ENCODE measurements around the gene ASS1.

ASS1 gene

DNA sequence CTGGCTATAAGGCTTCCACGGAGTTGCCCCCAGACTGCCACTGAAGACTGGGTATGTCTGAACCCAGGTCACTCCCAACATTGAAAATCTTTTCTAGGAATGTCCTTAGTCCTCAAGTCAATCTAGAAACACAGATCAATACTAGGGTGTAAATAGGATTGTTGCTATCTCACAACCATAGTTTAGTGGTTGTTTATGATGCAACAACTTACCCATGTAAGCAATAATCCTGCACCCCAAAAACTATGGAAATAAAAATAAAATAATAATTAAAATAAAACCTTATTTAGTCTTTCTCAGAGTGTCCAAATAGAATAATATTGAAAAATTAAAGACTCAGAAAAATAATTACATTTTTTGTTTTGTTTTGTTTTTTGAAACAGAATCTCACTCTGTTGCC is 68.3 kb downstream of the ASS1 start:
- H3K4me3 ChIP-seq (ENCODE audit: low read length), result no peak overlapping the region
- H3K4me1 ChIP-seq (ENCODE audit: control insufficient read depth, insufficient read depth, low read length), result no peaks in the 10 kb centered on the region
- no peak overlapping the region for H3K27ac ChIP-seq (ENCODE audit: low read depth, low read length)
- peaks cover 4% of the 10 kb centered on the region for H3K27me3 ChIP-seq (ENCODE audit: control insufficient read depth, insufficient read depth, low read length)
- H3K9ac ChIP-seq (ENCODE audit: low read length), result no peak overlapping the region
- no peaks in the 10 kb centered on the region for H3K36me3 ChIP-seq (ENCODE audit: control insufficient read depth, insufficient read depth, low read length)

GRCh38 chr9:130518233-130518632 is 73.5 kb downstream of the ASS1 start:
- Histone ChIP-seq H3K36me3 (ENCODE audit: control insufficient read depth, insufficient read depth, low read length) (no peaks in the 10 kb centered on the region), H3K27me3 (ENCODE audit: control insufficient read depth, insufficient read depth, low read length) (peaks cover 4% of the 10 kb centered on the region), H3K9ac (ENCODE audit: low read length) (no peak overlapping the region), H3K27ac (ENCODE audit: low read depth, low read length) (no peak overlapping the region), H3K4me1 (ENCODE audit: control insufficient read depth, insufficient read depth, low read length) (no peaks in the 10 kb centered on the region), H3K4me3 (ENCODE audit: low read length) (no peak overlapping the region)

DNA sequence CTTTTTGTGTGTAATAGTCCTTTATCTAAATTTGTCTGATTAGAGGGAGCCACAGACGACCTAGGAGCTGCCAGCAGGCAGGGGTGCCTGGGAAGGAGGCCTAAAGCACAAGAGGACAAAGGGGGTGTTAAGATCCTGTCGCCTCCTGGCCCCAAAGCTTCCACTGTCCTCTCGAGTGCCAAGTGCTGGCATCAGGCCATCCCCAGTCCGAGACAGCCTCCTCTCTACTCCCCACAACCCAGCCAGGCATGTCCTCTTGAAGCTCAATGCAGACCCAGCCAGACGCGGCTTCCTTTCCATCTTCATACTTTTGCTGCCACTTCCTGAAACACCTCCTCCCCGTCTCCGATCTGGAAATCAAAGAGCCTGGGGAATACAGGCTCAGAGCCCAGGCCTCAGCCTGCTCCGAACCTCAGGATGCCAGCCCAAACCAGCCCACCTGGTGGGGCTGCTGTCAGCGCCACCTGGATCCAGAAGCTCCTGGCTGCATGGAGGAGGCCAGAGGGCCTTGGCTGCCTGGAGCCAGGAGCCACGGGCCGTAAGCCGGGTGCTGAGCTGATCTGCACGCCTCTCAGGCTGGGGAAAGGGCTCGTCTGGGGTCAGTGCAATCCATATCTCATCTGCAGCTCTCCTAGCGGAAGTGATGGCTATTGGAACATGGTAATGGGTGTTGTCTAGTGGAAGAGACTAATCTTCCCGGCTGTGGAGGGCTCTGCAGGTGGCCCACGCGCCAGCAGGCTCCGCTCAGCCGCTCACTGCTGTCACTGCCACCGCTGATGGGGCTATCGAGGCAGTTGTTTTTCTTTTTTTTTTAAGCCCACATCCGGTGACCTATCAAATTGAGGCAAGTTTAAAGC is 74.4 kb downstream of the ASS1 start:
- no peak overlapping the region for H3K9ac ChIP-seq (ENCODE audit: low read length)
- H3K4me1 ChIP-seq (ENCODE audit: control insufficient read depth, insufficient read depth, low read length), result no peaks in the 10 kb centered on the region
- H3K27me3 ChIP-seq (ENCODE audit: control insufficient read depth, insufficient read depth, low read length), result peaks cover 4% of the 10 kb centered on the region
- no peak overlapping the region for H3K27ac ChIP-seq (ENCODE audit: low read depth, low read length)
- no peak overlapping the region for H3K4me3 ChIP-seq (ENCODE audit: low read length)
- no peaks in the 10 kb centered on the region for H3K36me3 ChIP-seq (ENCODE audit: control insufficient read depth, insufficient read depth, low read length)

GRCh38 chr9:130519927-130520326 is 75.2 kb downstream of the ASS1 start:
- Histone ChIP-seq H3K27ac (ENCODE audit: low read depth, low read length) (no peak overlapping the region), H3K36me3 (ENCODE audit: control insufficient read depth, insufficient read depth, low read length) (no peaks in the 10 kb centered on the region), H3K4me1 (ENCODE audit: control insufficient read depth, insufficient read depth, low read length) (no peaks in the 10 kb centered on the region), H3K27me3 (ENCODE audit: control insufficient read depth, insufficient read depth, low read length) (peaks cover 4% of the 10 kb centered on the region), H3K4me3 (ENCODE audit: low read length) (no peak overlapping the region), H3K9ac (ENCODE audit: low read length) (no peak overlapping the region)

DNA sequence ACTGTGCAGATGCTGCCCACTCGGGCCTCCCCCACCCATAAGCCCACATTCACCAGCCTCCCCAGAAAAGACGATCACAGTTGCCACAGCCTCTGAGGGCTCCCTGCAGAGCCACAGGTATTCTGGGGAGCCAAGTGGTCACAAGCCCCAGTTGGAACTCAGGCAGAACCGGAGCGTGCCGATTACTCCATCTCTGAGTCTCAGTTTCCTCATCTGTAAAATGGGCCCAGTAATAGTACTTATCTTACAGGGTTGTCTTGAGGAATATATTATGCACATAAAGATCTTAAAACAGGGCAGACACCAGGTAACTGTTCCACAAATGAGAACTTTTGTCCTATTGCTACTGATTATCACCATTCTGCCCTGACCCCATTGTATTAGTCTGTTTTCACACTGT is 77.0 kb downstream of the ASS1 start:
- Histone ChIP-seq H3K9ac (ENCODE audit: low read length) (no peak overlapping the region), H3K27ac (ENCODE audit: low read depth, low read length) (no peak overlapping the region), H3K27me3 (ENCODE audit: control insufficient read depth, insufficient read depth, low read length) (peaks cover 4% of the 10 kb centered on the region), H3K4me1 (ENCODE audit: control insufficient read depth, insufficient read depth, low read length) (no peaks in the 10 kb centered on the region), H3K4me3 (ENCODE audit: low read length) (no peak overlapping the region), H3K36me3 (ENCODE audit: control insufficient read depth, insufficient read depth, low read length) (no peaks in the 10 kb centered on the region)

- no peak overlapping the region for H3K9ac ChIP-seq (ENCODE audit: low read length)
- H3K27me3 ChIP-seq (ENCODE audit: control insufficient read depth, insufficient read depth, low read length), result no peaks in the 10 kb centered on the region
- H3K4me3 ChIP-seq (ENCODE audit: low read length), result no peak overlapping the region
- H3K36me3 ChIP-seq (ENCODE audit: control insufficient read depth, insufficient read depth, low read length), result no peaks in the 10 kb centered on the region
- no peaks in the 10 kb centered on the region for H3K4me1 ChIP-seq (ENCODE audit: control insufficient read depth, insufficient read depth, low read length)
- H3K27ac ChIP-seq (ENCODE audit: low read depth, low read length), result no peak overlapping the region
These were observed 77.6 kb downstream of the ASS1 start for GRCh38 chr9:130522233-130522808.

- H3K27me3 ChIP-seq (ENCODE audit: control insufficient read depth, insufficient read depth, low read length), result no peaks in the 10 kb centered on the region
These were observed 79.2 kb downstream of the ASS1 start for GRCh38 chr9:130523921-130524320.

GRCh38 chr9:130526193-130526853 is 81.6 kb downstream of the ASS1 start:
- Histone ChIP-seq H3K36me3 (ENCODE audit: control insufficient read depth, insufficient read depth, low read length) (no peaks in the 10 kb centered on the region), H3K27ac (ENCODE audit: low read depth, low read length) (no peak overlapping the region), H3K9ac (ENCODE audit: low read length) (no peak overlapping the region), H3K4me3 (ENCODE audit: low read length) (no peak overlapping the region), H3K27me3 (ENCODE audit: control insufficient read depth, insufficient read depth, low read length) (no peaks in the 10 kb centered on the region), H3K4me1 (ENCODE audit: control insufficient read depth, insufficient read depth, low read length) (no peaks in the 10 kb centered on the region)

More at GRCh38 chr9:130523921-130524320, 79.2 kb downstream of the ASS1 start:
- H3K4me1 ChIP-seq (ENCODE audit: control insufficient read depth, insufficient read depth, low read length), result no peaks in the 10 kb centered on the region
- H3K9ac ChIP-seq (ENCODE audit: low read length), result no peak overlapping the region
- no peaks in the 10 kb centered on the region for H3K36me3 ChIP-seq (ENCODE audit: control insufficient read depth, insufficient read depth, low read length)
- no peak overlapping the region for H3K27ac ChIP-seq (ENCODE audit: low read depth, low read length)
- H3K4me3 ChIP-seq (ENCODE audit: low read length), result no peak overlapping the region

- Histone ChIP-seq H3K27ac (ENCODE audit: low read depth, low read length) (no peak overlapping the region), H3K9ac (ENCODE audit: low read length) (no peak overlapping the region), H3K4me1 (ENCODE audit: control insufficient read depth, insufficient read depth, low read length) (no peaks in the 10 kb centered on the region)
These were observed 82.3 kb downstream of the ASS1 start for GRCh38 chr9:130526854-130527650.

DNA sequence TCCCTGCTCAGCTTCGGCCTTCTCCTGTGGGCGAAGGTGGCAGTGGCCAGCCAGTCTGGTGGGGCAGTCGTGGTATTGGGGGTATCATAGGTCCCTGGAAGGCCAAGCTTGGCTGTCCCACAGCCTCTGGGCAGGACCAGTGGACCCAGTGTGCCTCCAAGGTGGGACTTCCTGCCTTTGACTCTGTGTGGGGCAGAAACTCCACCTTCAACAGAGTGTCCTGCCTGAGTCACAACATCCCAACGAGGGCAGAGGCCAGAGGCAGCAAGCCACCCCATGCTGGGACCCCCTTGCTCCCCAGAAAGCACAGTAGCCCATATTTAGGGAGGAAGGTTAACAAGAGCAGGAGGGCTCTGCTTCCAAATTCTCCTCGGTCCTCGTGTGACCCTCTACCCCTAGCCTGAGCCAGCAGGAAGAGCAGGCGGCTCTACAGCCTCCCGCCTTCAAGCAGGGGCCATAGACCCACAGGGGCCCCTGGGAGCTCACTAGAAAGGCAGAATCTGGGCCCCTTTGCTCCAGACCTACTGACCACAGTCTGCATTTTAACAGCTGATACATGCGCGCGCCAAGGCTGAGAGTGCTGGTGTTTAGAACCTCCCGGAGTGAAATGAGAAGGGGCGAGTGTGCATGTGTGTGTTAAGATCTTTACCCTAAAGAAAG is 83.0 kb downstream of the ASS1 start:
- H3K9ac ChIP-seq (ENCODE audit: low read length), result no peak overlapping the region

More at GRCh38 chr9:130526854-130527650, 82.3 kb downstream of the ASS1 start:
- Histone ChIP-seq H3K4me3 (ENCODE audit: low read length) (no peak overlapping the region), H3K36me3 (ENCODE audit: control insufficient read depth, insufficient read depth, low read length) (no peaks in the 10 kb centered on the region), H3K27me3 (ENCODE audit: control insufficient read depth, insufficient read depth, low read length) (no peaks in the 10 kb centered on the region)

DNA sequence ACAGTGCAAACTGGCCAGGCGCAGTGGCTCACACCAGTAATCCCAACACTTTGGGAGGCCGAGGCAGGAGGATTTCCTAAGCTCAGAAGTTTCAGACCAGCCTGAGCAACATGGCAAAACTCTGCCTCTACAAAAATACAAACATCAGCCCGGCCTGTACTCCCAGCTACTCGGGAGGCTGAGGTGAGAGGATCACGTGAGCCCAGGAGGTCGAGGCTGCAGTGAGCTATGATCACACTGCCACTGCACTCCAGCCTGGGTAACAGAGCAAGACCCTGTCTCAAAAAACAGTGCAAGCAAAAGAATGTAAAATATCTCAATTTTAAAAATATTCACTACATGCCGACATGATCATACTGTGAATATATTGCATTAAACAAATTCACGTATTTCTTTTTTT is 83.9 kb downstream of the ASS1 start:
- H3K4me3 ChIP-seq (ENCODE audit: low read length), result no peak overlapping the region
- H3K36me3 ChIP-seq (ENCODE audit: control insufficient read depth, insufficient read depth, low read length), result no peaks in the 10 kb centered on the region
- no peak overlapping the region for H3K27ac ChIP-seq (ENCODE audit: low read depth, low read length)
- H3K9ac ChIP-seq (ENCODE audit: low read length), result no peak overlapping the region
- no peaks in the 10 kb centered on the region for H3K27me3 ChIP-seq (ENCODE audit: control insufficient read depth, insufficient read depth, low read length)
- H3K4me1 ChIP-seq (ENCODE audit: control insufficient read depth, insufficient read depth, low read length), result no peaks in the 10 kb centered on the region

More for the DNA sequence above, 83.0 kb downstream of the ASS1 start:
- Histone ChIP-seq H3K27me3 (ENCODE audit: control insufficient read depth, insufficient read depth, low read length) (no peaks in the 10 kb centered on the region), H3K36me3 (ENCODE audit: control insufficient read depth, insufficient read depth, low read length) (no peaks in the 10 kb centered on the region), H3K4me1 (ENCODE audit: control insufficient read depth, insufficient read depth, low read length) (no peaks in the 10 kb centered on the region), H3K27ac (ENCODE audit: low read depth, low read length) (no peak overlapping the region), H3K4me3 (ENCODE audit: low read length) (no peak overlapping the region)
